MM.1S (cell line): ENCODE data around the gene ALDH16A1.

ENCODE experiments used
- DNase-seq: peaks from one replicate; pipeline ENCODE4 v3.0.0-alpha.2; 2015
- H2AFZ ChIP-seq: fragments of 300-600 bp; sonication (generic); 2 replicates; pipeline ENCODE4 v1.6.0; 2016; ENCODE audit warnings: antibody characterized with exemption, low read length
- H3F3A ChIP-seq: fragments of 300-600 bp; sonication (generic); 2 replicates; pipeline ENCODE4 v1.6.1; 2016; ENCODE audit warnings: mild to moderate bottlenecking, antibody characterized with exemption, low read length, moderate library complexity, mixed read lengths; ENCODE audit not compliant: insufficient read depth
- H3K27ac ChIP-seq: fragments of 300-600 bp; sonication (generic); 2 replicates; pipeline ENCODE4 v1.5.1; 2016; ENCODE audit warnings: mild to moderate bottlenecking, low read length
- H3K27me3 ChIP-seq: fragments of 300-600 bp; sonication (generic); replicated peaks from 2 replicates; pipeline ENCODE4 v1.6.0; 2016; ENCODE audit warnings: low read length; ENCODE audit not compliant: insufficient read depth
- H3K36me3 ChIP-seq: fragments of 300-600 bp; sonication (generic); replicated peaks from 2 replicates; pipeline ENCODE4 v1.6.1; 2016; ENCODE audit warnings: mild to moderate bottlenecking, low read length, mixed read lengths; ENCODE audit not compliant: insufficient read depth
- H3K4me1 ChIP-seq: fragments of 300-600 bp; sonication (generic); 2 replicates; pipeline ENCODE4 v1.6.1; 2016; ENCODE audit warnings: low read length, mixed read lengths
- H3K4me2 ChIP-seq: fragments of 300-600 bp; sonication (generic); 2 replicates; pipeline ENCODE4 v1.6.0; 2016; ENCODE audit warnings: low read depth, low read length
- H3K4me3 ChIP-seq: fragments of 300-600 bp; sonication (generic); 2 replicates; pipeline ENCODE4 v1.5.1; 2016; ENCODE audit warnings: low read length, mixed read lengths
- H3K79me2 ChIP-seq: fragments of 300-600 bp; sonication (generic); 2 replicates; pipeline ENCODE4 v1.6.1; 2016; ENCODE audit warnings: mixed run types, low read length, mixed read lengths
- H3K9ac ChIP-seq: fragments of 300-600 bp; sonication (generic); 2 replicates; pipeline ENCODE4 v1.6.1; 2016; ENCODE audit warnings: low read length, mixed read lengths
- H3K9me2 ChIP-seq: fragments of 300-600 bp; sonication (generic); replicated peaks from 2 replicates; pipeline ENCODE4 v1.6.1; 2016; ENCODE audit warnings: mild to moderate bottlenecking, low read length, mixed read lengths; ENCODE audit not compliant: insufficient read depth
- H3K9me3 ChIP-seq: fragments of 300-600 bp; sonication (generic); replicated peaks from 2 replicates; pipeline ENCODE4 v1.6.1; 2016; ENCODE audit warnings: mild to moderate bottlenecking, low read length, mixed read lengths; ENCODE audit not compliant: insufficient read depth
- H4K20me1 ChIP-seq: fragments of 300-600 bp; sonication (generic); 2 replicates; pipeline ENCODE4 v1.6.1; 2016; ENCODE audit warnings: mild to moderate bottlenecking, low read length, moderate library complexity, mixed read lengths; ENCODE audit not compliant: insufficient read depth
- EZH2 ChIP-seq: fragments of 300-600 bp; sonication (generic); optimal IDR thresholded peaks from 2 replicates; pipeline ENCODE3; 2017; ENCODE audit warnings: low read depth, mild to moderate bottlenecking, antibody characterized with exemption, low read length, mixed read lengths
- EZH2phosphoT487 ChIP-seq: fragments of 300-600 bp; sonication (generic); IDR thresholded peaks from 2 replicates; pipeline ENCODE4 v1.6.1; 2018; ENCODE audit warnings: antibody characterized with exemption, low read length
- TF ChIP-seq, protein P1 (sequence below): fragments of 300-600 bp; sonication (generic); IDR thresholded peaks from 2 replicates; pipeline ENCODE4 v1.5.1; 2016; ENCODE audit warnings: antibody characterized with exemption, low read length, mixed read lengths

Gene ALDH16A1

DNA sequence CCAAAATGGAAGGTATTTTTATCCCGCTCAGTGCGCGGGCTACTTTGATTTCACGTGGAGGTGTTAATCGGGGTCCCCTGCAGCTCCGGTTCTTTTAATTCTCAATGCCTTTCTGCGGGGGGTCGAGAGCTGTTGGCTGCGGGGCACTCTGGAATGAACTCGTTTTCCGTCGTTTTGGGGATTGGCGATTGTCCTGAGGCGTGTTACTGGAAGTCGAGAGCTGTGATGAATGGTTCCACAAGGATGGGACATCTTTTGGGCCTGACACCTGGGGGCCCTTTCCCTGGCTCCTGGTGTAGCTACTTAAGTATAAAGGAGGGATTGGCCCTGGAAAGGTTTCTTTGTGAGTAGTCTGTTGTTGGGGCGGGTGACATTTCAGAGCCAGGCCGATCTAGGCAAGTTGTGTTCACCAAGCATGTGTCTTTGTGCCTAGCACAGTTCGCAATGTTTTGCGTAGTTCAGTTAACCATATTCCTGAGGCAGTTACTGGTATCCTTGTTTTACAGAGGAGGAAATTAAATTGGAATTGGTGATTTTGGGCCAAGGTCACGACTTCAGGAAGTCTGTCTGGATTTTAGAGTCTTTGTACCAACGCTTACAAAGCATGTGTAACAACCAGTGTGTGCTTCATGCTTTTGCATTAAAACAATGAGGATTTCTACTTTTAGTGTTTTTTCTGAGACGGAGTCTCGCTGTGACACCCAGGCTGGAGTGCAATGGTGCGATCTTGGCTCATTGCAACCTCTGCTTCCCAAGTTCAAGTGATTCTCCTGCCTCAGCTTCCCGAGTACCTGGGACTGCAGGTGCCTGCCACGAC, 35.2 kb downstream of the ALDH16A1 start:
- H3K4me1 ChIP-seq, result peaks cover 3% of the 10 kb centered on the region; the same call in 1 of the 2 replicates
- H3K79me2 ChIP-seq, result peaks cover 31% of the 10 kb centered on the region
- H3K27ac ChIP-seq, result peak overlapping the region; percentile 68; the same call in 1 of the 2 replicates
- H3K9me3 ChIP-seq, result no peaks in the 10 kb centered on the region
- no peak for TF ChIP-seq EZH2phosphoT487
- TF ChIP-seq EZH2, result no peak
- TF ChIP-seq, protein P1, sequence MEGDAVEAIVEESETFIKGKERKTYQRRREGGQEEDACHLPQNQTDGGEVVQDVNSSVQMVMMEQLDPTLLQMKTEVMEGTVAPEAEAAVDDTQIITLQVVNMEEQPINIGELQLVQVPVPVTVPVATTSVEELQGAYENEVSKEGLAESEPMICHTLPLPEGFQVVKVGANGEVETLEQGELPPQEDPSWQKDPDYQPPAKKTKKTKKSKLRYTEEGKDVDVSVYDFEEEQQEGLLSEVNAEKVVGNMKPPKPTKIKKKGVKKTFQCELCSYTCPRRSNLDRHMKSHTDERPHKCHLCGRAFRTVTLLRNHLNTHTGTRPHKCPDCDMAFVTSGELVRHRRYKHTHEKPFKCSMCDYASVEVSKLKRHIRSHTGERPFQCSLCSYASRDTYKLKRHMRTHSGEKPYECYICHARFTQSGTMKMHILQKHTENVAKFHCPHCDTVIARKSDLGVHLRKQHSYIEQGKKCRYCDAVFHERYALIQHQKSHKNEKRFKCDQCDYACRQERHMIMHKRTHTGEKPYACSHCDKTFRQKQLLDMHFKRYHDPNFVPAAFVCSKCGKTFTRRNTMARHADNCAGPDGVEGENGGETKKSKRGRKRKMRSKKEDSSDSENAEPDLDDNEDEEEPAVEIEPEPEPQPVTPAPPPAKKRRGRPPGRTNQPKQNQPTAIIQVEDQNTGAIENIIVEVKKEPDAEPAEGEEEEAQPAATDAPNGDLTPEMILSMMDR, result no peak
- peak overlapping the region; percentile 76 for H3K4me2 ChIP-seq
- peak; percentile 18 for DNase-seq
- peaks cover 57% of the 10 kb centered on the region for H3F3A ChIP-seq
- H3K9ac ChIP-seq, result peak overlapping the region; percentile 98
- peak overlapping the region; percentile 97 for H3K4me3 ChIP-seq
- no peaks in the 10 kb centered on the region for H3K9me2 ChIP-seq
- H2AFZ ChIP-seq, result no peak overlapping the region
- H4K20me1 ChIP-seq, result peaks cover 23% of the 10 kb centered on the region
- peaks cover 23% of the 10 kb centered on the region for H3K36me3 ChIP-seq
- no peaks in the 10 kb centered on the region for H3K27me3 ChIP-seq

DNA sequence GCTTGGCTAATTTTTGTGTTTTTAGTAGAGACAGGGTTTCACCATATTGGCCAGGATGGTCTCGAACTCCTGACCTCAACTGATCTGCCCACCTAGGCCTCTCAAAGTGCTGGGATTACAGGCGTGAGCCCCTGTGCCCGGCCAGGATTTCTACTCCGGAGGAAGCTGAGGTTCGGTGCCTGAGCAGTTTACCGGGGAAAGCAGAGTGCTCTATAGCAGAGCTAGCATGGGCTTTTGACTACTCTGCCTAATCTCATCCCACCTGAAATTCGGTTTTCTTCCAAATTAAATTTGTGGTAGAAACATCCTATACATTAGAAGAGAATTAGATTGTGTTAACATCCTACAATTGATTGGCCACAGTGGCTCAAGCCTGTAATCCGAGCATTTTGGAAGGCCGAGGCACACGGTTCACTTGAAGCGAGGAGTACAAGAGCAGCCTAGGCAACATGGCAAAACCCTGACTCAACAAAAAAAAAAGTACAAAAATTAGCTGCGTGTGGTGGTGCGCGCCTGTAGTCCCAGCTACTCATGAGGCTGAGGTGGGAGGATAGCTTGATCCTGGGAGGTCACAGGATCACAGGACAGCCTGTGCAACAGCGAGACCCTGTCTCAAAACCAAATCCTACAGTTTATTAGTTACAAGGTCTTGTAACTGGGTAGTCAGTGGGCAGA, 36.0 kb downstream of the ALDH16A1 start:
- Histone ChIP-seq H2AFZ (no peak overlapping the region), H4K20me1 (peaks cover 23% of the 10 kb centered on the region), H3K36me3 (peaks cover 23% of the 10 kb centered on the region), H3K27me3 (no peaks in the 10 kb centered on the region), H3K4me3 (peak overlapping the region; percentile 97), H3K27ac (peak overlapping the region; percentile 68; the same call in 1 of the 2 replicates), H3K79me2 (peaks cover 31% of the 10 kb centered on the region), H3F3A (peaks cover 62% of the 10 kb centered on the region), H3K4me1 (peaks cover 3% of the 10 kb centered on the region; the same call in 1 of the 2 replicates), H3K4me2 (peak overlapping the region; percentile 76), H3K9me3 (no peaks in the 10 kb centered on the region), H3K9me2 (no peaks in the 10 kb centered on the region), H3K9ac (peak overlapping the region; percentile 98)
- TF ChIP-seq EZH2phosphoT487 (no peak), EZH2 (no peak)
- TF ChIP-seq, protein P1, result no peak
- no peak for DNase-seq

DNA sequence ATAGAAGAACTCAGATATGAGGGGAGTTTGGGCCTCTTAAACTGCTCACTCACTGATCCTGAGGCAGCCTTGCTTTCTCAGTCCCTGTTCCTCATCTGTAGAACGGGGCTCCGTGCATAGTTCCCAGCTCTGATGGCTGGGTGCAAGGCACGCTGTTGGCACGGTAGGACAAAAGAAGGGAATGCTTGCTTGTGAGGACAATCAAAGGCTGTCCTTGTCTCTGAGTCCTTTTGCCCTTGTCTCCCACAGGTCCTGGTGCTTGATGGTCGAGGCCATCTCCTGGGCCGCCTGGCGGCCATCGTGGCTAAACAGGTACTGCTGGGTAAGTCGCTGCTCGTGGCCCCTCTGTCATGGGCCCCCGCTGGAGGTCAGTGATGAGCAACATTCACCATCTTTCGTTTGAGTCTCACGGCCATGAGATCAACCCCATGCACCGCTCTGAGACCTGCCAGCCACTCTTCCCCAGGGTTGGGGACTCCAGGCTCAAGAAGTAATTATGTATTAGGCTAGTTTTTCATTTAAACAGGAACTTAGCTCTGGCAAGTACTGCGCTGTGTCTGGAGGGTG, 36.7 kb downstream of the ALDH16A1 start:
- peaks cover 67% of the 10 kb centered on the region for H3F3A ChIP-seq
- H3K27ac ChIP-seq, result peak overlapping the region; percentile 68; the same call in 1 of the 2 replicates
- peaks cover 3% of the 10 kb centered on the region; the same call in 1 of the 2 replicates for H3K4me1 ChIP-seq
- no peaks in the 10 kb centered on the region for H3K27me3 ChIP-seq
- no peak for TF ChIP-seq EZH2
- TF ChIP-seq, protein P1, result no peak
- TF ChIP-seq EZH2phosphoT487, result no peak
- no peaks in the 10 kb centered on the region for H3K9me2 ChIP-seq
- H3K36me3 ChIP-seq, result peaks cover 23% of the 10 kb centered on the region
- H2AFZ ChIP-seq, result no peak overlapping the region
- no peak for DNase-seq
- H3K4me3 ChIP-seq, result peak overlapping the region; percentile 97; the same call in 1 of the 2 replicates
- no peaks in the 10 kb centered on the region for H3K9me3 ChIP-seq
- peak overlapping the region; percentile 98; the same call in 1 of the 2 replicates for H3K9ac ChIP-seq
- peaks cover 23% of the 10 kb centered on the region for H4K20me1 ChIP-seq
- peaks cover 31% of the 10 kb centered on the region for H3K79me2 ChIP-seq
- H3K4me2 ChIP-seq, result peak overlapping the region; percentile 76; the same call in 1 of the 2 replicates
